OCI-LY1 (cell line): ENCODE data around the gene CELF4.

Experiments
- CTCF ChIP-seq: fragments of 200-600 bp; sonication (generic), shearing (Covaris generic); IDR thresholded peaks from 2 replicates; pipeline ENCODE4 v1.5.1; 2017; ENCODE audit warnings: mild to moderate bottlenecking, antibody characterized with exemption, low read length, moderate library complexity, mixed read lengths
- EZH2 ChIP-seq: fragments of 200-600 bp; sonication (generic), shearing (Covaris generic); IDR thresholded peaks from 2 replicates; pipeline ENCODE4 v1.8.0; 2017; ENCODE audit warnings: borderline replicate concordance, mixed run types, mild to moderate bottlenecking, antibody characterized with exemption, low read length, moderate library complexity, mixed read lengths

DNA sequence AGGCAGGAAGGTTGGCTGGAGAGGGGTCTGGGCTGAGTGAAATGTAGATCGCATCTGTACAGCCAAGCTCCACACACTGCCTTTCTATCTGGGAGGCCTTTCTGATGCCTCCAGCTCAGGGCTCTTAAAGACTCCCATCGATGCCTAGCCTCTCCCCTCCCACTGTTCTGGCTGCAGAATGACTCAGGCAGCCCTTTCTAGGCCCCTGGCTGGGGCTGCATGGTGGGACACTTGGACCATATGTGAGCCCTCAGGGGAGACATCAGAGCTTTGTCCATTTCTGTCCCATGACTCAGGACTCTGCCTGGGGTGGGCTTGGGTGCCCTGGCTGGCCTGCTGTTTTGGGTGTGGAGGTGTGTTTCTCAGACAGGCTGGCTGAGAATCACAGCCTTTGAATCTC lies 101.3 kb downstream of the CELF4 start:
- TF ChIP-seq CTCF (no peak), EZH2 (no peak)
